ENCODE data around the gene POU4F2.

DNA sequence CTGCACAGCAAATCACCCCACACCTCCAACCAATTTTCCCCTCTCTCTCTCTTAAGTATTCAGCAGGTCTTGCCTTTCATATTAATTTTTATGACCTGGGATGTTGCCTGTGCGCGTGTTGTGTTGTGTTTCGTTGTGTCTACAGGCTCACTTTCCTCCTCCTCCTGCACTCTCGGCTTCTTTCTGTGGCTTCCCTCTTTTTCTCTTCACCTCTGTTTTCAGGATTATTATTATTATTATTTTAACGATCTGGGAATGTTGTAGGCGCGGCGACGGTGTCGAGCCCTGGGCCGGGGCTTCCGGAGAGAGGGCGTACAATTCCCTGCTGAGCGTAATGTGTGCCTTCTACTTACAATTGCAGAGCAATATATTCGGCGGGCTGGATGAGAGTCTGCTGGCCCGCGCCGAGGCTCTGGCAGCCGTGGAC, 826 bp downstream of the POU4F2 start:
- TF ChIP-seq, protein P1, sequence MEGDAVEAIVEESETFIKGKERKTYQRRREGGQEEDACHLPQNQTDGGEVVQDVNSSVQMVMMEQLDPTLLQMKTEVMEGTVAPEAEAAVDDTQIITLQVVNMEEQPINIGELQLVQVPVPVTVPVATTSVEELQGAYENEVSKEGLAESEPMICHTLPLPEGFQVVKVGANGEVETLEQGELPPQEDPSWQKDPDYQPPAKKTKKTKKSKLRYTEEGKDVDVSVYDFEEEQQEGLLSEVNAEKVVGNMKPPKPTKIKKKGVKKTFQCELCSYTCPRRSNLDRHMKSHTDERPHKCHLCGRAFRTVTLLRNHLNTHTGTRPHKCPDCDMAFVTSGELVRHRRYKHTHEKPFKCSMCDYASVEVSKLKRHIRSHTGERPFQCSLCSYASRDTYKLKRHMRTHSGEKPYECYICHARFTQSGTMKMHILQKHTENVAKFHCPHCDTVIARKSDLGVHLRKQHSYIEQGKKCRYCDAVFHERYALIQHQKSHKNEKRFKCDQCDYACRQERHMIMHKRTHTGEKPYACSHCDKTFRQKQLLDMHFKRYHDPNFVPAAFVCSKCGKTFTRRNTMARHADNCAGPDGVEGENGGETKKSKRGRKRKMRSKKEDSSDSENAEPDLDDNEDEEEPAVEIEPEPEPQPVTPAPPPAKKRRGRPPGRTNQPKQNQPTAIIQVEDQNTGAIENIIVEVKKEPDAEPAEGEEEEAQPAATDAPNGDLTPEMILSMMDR (IDR thresholded peaks at IDR 0.05): no peak
- TF ChIP-seq POLR2AphosphoS5 (IDR thresholded peaks at IDR 0.05): no peak

Measured in sigmoid colon (tissue), 4 donors.